Measurements from ENCODE around the gene UBFD1.
"Not testable (repeated sequence)": the region's sequence is repeated elsewhere in the genome, so short reads cannot be mapped to it uniquely, and the experiment has no call there.

The UBFD1 gene

GRCh38 chr16:23607726-23608125 is 50.2 kb downstream of the UBFD1 start:
- no peak for DNase-seq (ENCODE audit: low read depth, low spot score)

- DNase-seq (ENCODE audit: low read depth, low spot score) = no peak
These were observed 50.7 kb downstream of the UBFD1 start for GRCh38 chr16:23608194-23608593.

- no peak for DNase-seq (ENCODE audit: low read depth, low spot score)
These were observed 52.4 kb downstream of the UBFD1 start for GRCh38 chr16:23609929-23610328.

- DNase-seq (ENCODE audit: low read depth, low spot score) = not testable (repeated sequence)
These were observed 53.4 kb downstream of the UBFD1 start for GRCh38 chr16:23610905-23611304.

- DNase-seq (ENCODE audit: low read depth, low spot score) = no peak
These were observed 54.4 kb downstream of the UBFD1 start for GRCh38 chr16:23611936-23612335.

GRCh38 chr16:23615805-23616204 is 58.3 kb downstream of the UBFD1 start:
- DNase-seq (ENCODE audit: low read depth, low spot score) = no peak
